A673 (cell line): Measurements from ENCODE around the gene ARHGAP12.

ENCODE experiments used
- CTCF ChIP-seq: fragments of 300-800, 200-600 bp; sonication (generic); conservative IDR thresholded peaks from 2 replicates; pipeline ENCODE4 v1.5.1; 2017; ENCODE audit warnings: low read depth, mild to moderate bottlenecking, antibody characterized with exemption, low read length, moderate library complexity, mixed read lengths
- EZH2 ChIP-seq: fragments of 200-600 bp; sonication (generic); IDR thresholded peaks from 2 replicates; pipeline ENCODE4 v1.6.1; 2017; ENCODE audit warnings: borderline replicate concordance, low read depth, mild to moderate bottlenecking, mixed read lengths, antibody characterized with exemption, low read length; ENCODE audit not compliant: poor library complexity, severe bottlenecking

GRCh38 chr10:31864834-31865518 is 63.7 kb downstream of the ARHGAP12 start:
- TF ChIP-seq CTCF (no peak), EZH2 (no peak)
